SK-N-SH treated with all-trans-retinoic acid at 6 μM for 48 hours (cell line): ENCODE data around the gene AADACL4.

Experiments
- ATAC-seq: fragments of 200-7000 bp; cut with Tn5 transposase; 3 replicates; pipeline ENCODE4 v1.9.1; 2020; ENCODE audit warnings: mild to moderate bottlenecking, moderate library complexity
- ARNTL ChIP-seq: fragments of 450-650 bp; formaldehyde crosslinking; IDR thresholded peaks from 2 replicates; pipeline ENCODE4 v1.5.0; 2020; ENCODE audit warnings: low read depth, mild to moderate bottlenecking, moderate library complexity, borderline replicate concordance
- BACH2 ChIP-seq: fragments of 250-450 bp; sonication (Bioruptor Pico); IDR thresholded peaks from 2 replicates; pipeline ENCODE4 v1.9.0; 2021; ENCODE audit warnings: mild to moderate bottlenecking, borderline replicate concordance
- CSDC2 ChIP-seq: fragments of 250-450 bp; sonication (Bioruptor Pico); IDR thresholded peaks from 2 replicates; pipeline ENCODE4 v1.5.0; 2020; ENCODE audit warnings: mild to moderate bottlenecking, moderate library complexity
- ESRRG ChIP-seq: fragments of 250-450 bp; sonication (Bioruptor Pico); IDR thresholded peaks from 2 replicates; pipeline ENCODE4 v1.6.1; 2021; ENCODE audit warnings: mild to moderate bottlenecking
- GLIS3 ChIP-seq: fragments of 250-450 bp; sonication (Bioruptor Pico); IDR thresholded peaks from 2 replicates; pipeline ENCODE4 v1.5.0; 2020; ENCODE audit warnings: mild to moderate bottlenecking, moderate library complexity
- ISL1 ChIP-seq: fragments of 250-450 bp; sonication (Bioruptor Pico); IDR thresholded peaks from 2 replicates; pipeline ENCODE4 v2.1.2; 2022; ENCODE audit warnings: mild to moderate bottlenecking, moderate library complexity
- PPARA ChIP-seq: fragments of 250-450 bp; sonication (Bioruptor Pico); IDR thresholded peaks from 2 replicates; pipeline ENCODE4 v1.5.0; 2020; ENCODE audit warnings: mild to moderate bottlenecking, borderline replicate concordance
- RARB ChIP-seq: fragments of 250-450 bp; sonication (Bioruptor Pico); IDR thresholded peaks from 2 replicates; pipeline ENCODE4 v1.8.0; 2021; ENCODE audit warnings: mild to moderate bottlenecking, moderate library complexity
- SNAI2 ChIP-seq: fragments of 250-450 bp; sonication (Bioruptor Pico); IDR thresholded peaks from 2 replicates; pipeline ENCODE4 v1.5.0; 2020; ENCODE audit warnings: mild to moderate bottlenecking, moderate library complexity
- TCF4 ChIP-seq: fragments of 250-450 bp; sonication (Bioruptor Pico); IDR thresholded peaks from 2 replicates; pipeline ENCODE4 v1.8.0; 2021; ENCODE audit warnings: mild to moderate bottlenecking, moderate library complexity, borderline replicate concordance
- TOX ChIP-seq: fragments of 250-450 bp; sonication (Bioruptor Pico); IDR thresholded peaks from 2 replicates; pipeline ENCODE4 v1.8.0; 2021; ENCODE audit warnings: mild to moderate bottlenecking, moderate library complexity, borderline replicate concordance
- ZC3H10 ChIP-seq: fragments of 250-450 bp; sonication (Bioruptor Pico); IDR thresholded peaks from 2 replicates; pipeline ENCODE4 v1.5.1; 2021; ENCODE audit warnings: mild to moderate bottlenecking, moderate library complexity
- ZFP30 ChIP-seq: fragments of 450-650 bp; formaldehyde crosslinking; IDR thresholded peaks from 2 replicates; pipeline ENCODE4 v1.5.0; 2022; ENCODE audit warnings: mild to moderate bottlenecking, moderate library complexity
- ZNF565 ChIP-seq: fragments of 450-650 bp; formaldehyde crosslinking; conservative IDR thresholded peaks from 2 replicates; pipeline ENCODE4 v1.5.0; 2020; ENCODE audit warnings: low read depth, mild to moderate bottlenecking, moderate library complexity
- ZNF70 ChIP-seq: fragments of 450-650 bp; formaldehyde crosslinking; IDR thresholded peaks from 2 replicates; pipeline ENCODE4 v1.5.0; 2020; ENCODE audit warnings: mild to moderate bottlenecking, moderate library complexity
- ZNF8 ChIP-seq: fragments of 450-650 bp; formaldehyde crosslinking; IDR thresholded peaks from 2 replicates; pipeline ENCODE4 v1.5.0; 2020; ENCODE audit warnings: mild to moderate bottlenecking, moderate library complexity
- TF ChIP-seq, protein P1 (sequence below): fragments of 250-450 bp; sonication (Bioruptor Pico); IDR thresholded peaks from 2 replicates; pipeline ENCODE4 v1.5.1; 2020; ENCODE audit warnings: low read depth, mild to moderate bottlenecking, moderate library complexity
- TF ChIP-seq, protein P2 (sequence below): fragments of 250-450 bp; sonication (Bioruptor Pico); IDR thresholded peaks from 2 replicates; pipeline ENCODE4 v1.5.0; 2020; ENCODE audit warnings: mild to moderate bottlenecking, moderate library complexity
- TF ChIP-seq, protein P3 (sequence below): fragments of 250-450 bp; sonication (Bioruptor Pico); IDR thresholded peaks from 2 replicates; pipeline ENCODE4 v1.5.1; 2021; ENCODE audit warnings: mild to moderate bottlenecking, moderate library complexity
- TF ChIP-seq, protein P4 (sequence below): fragments of 250-450 bp; sonication (Bioruptor Pico); IDR thresholded peaks from 2 replicates; pipeline ENCODE4 v1.8.0; 2020; ENCODE audit warnings: mild to moderate bottlenecking, moderate library complexity, borderline replicate concordance
- TF ChIP-seq, protein P5 (sequence below): fragments of 250-450 bp; sonication (Bioruptor Pico); IDR thresholded peaks from 2 replicates; pipeline ENCODE4 v1.8.0; 2021; ENCODE audit warnings: low read depth, mild to moderate bottlenecking, moderate library complexity, borderline replicate concordance

AADACL4 gene

DNA sequence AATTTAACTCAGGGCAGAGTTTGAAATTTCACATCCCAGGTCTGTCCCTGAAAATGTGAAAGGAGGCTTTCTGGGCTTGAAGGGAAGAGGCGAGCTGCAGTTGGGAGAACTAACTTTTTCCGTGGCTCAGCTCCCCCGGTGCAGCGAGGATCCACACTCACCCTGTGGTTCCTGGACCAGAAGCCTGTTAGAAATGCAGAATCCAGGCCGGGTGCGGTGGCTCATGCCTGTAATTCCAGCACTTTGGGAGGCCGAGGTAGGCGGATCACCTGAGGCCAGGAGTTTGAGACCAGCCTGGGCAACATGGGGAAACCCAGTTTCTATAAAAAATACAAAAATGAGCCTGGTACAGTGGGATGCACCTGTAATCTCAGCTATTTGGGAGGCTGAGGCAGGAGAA is 23.0 kb upstream of the AADACL4 start:
- TF ChIP-seq, protein P1, sequence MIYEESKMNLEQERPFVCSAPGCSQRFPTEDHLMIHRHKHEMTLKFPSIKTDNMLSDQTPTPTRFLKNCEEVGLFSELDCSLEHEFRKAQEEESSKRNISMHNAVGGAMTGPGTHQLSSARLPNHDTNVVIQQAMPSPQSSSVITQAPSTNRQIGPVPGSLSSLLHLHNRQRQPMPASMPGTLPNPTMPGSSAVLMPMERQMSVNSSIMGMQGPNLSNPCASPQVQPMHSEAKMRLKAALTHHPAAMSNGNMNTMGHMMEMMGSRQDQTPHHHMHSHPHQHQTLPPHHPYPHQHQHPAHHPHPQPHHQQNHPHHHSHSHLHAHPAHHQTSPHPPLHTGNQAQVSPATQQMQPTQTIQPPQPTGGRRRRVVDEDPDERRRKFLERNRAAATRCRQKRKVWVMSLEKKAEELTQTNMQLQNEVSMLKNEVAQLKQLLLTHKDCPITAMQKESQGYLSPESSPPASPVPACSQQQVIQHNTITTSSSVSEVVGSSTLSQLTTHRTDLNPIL (CRISPR knock-in tag) = no peak
- TF ChIP-seq RARB (CRISPR knock-in tag) = no peak
- TF ChIP-seq CSDC2 (CRISPR knock-in tag) = no peak
- no peak for TF ChIP-seq ZNF8 (CRISPR knock-in tag)
- TF ChIP-seq, protein P2, sequence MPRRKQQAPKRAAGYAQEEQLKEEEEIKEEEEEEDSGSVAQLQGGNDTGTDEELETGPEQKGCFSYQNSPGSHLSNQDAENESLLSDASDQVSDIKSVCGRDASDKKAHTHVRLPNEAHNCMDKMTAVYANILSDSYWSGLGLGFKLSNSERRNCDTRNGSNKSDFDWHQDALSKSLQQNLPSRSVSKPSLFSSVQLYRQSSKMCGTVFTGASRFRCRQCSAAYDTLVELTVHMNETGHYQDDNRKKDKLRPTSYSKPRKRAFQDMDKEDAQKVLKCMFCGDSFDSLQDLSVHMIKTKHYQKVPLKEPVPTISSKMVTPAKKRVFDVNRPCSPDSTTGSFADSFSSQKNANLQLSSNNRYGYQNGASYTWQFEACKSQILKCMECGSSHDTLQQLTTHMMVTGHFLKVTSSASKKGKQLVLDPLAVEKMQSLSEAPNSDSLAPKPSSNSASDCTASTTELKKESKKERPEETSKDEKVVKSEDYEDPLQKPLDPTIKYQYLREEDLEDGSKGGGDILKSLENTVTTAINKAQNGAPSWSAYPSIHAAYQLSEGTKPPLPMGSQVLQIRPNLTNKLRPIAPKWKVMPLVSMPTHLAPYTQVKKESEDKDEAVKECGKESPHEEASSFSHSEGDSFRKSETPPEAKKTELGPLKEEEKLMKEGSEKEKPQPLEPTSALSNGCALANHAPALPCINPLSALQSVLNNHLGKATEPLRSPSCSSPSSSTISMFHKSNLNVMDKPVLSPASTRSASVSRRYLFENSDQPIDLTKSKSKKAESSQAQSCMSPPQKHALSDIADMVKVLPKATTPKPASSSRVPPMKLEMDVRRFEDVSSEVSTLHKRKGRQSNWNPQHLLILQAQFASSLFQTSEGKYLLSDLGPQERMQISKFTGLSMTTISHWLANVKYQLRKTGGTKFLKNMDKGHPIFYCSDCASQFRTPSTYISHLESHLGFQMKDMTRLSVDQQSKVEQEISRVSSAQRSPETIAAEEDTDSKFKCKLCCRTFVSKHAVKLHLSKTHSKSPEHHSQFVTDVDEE (CRISPR knock-in tag) = no peak
- no peak for TF ChIP-seq BACH2 (CRISPR knock-in tag)
- no peak for TF ChIP-seq TCF4 (CRISPR knock-in tag)
- TF ChIP-seq ESRRG (CRISPR knock-in tag) = no peak
- TF ChIP-seq PPARA = no peak
- TF ChIP-seq ARNTL (CRISPR knock-in tag) = no peak
- TF ChIP-seq TOX (CRISPR knock-in tag) = no peak
- TF ChIP-seq ZFP30 (CRISPR knock-in tag) = no peak
- TF ChIP-seq ZNF70 = no peak
- no peak for TF ChIP-seq ZC3H10 (CRISPR knock-in tag)
- TF ChIP-seq, protein P3, sequence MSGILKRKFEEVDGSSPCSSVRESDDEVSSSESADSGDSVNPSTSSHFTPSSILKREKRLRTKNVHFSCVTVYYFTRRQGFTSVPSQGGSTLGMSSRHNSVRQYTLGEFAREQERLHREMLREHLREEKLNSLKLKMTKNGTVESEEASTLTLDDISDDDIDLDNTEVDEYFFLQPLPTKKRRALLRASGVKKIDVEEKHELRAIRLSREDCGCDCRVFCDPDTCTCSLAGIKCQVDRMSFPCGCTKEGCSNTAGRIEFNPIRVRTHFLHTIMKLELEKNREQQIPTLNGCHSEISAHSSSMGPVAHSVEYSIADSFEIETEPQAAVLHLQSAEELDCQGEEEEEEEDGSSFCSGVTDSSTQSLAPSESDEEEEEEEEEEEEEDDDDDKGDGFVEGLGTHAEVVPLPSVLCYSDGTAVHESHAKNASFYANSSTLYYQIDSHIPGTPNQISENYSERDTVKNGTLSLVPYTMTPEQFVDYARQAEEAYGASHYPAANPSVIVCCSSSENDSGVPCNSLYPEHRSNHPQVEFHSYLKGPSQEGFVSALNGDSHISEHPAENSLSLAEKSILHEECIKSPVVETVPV = no peak
- TF ChIP-seq, protein P4, sequence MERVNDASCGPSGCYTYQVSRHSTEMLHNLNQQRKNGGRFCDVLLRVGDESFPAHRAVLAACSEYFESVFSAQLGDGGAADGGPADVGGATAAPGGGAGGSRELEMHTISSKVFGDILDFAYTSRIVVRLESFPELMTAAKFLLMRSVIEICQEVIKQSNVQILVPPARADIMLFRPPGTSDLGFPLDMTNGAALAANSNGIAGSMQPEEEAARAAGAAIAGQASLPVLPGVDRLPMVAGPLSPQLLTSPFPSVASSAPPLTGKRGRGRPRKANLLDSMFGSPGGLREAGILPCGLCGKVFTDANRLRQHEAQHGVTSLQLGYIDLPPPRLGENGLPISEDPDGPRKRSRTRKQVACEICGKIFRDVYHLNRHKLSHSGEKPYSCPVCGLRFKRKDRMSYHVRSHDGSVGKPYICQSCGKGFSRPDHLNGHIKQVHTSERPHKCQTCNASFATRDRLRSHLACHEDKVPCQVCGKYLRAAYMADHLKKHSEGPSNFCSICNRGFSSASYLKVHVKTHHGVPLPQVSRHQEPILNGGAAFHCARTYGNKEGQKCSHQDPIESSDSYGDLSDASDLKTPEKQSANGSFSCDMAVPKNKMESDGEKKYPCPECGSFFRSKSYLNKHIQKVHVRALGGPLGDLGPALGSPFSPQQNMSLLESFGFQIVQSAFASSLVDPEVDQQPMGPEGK (CRISPR knock-in tag) = no peak
- TF ChIP-seq ZNF565 (CRISPR knock-in tag) = no peak
- TF ChIP-seq, all 23 proteins: peak for 0
- ATAC-seq = no peak

DNA sequence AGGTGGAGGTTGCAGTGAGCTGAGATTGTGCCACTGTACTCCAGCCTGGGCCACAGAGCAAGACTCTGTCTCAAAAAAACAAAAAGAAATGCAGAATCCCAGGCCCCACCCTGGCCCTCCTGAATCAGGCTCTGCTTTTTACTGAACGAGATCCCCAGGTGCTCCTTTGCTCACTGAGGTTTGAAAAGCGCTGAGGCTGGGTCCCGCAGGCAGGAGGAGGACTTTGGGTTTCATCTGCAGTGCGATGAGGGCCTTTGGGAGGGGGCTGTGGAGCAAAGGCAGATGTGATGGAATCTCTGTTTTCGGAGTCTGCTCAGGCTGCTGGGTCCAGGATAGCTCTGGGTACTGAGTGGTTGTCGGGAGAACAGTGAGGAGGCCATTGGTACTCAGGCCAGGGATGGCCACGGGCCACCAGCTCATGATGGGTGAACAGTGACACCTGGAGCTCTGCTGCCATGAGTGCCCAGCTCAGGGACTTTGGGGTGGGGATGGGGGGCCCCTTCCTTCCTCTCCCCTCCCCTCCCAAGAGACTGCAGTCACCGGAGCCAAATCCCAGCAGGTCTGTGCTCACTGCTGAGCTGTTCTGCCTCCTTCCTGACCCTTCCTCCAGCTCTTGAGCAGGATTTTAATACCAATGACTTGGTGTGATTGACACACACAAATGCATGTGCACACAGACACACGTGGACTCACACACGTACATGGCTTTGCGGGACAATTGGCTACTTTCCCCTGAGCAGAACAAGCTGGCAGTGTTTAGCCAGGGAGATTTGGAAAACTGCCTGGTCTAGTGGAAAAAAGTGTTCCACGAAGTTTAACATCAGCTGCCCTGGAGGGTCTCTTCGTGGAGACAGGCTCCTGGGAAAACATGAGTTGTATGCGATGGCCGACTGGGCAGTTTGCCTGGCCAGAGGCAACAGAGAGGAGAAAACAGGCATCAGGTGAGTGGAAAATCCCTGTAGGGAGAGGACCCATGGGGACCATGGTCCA is 22.2 kb upstream of the AADACL4 start:
- TF ChIP-seq ZNF70 (no peak), GLIS3 (no peak), SNAI2 (no peak), ZNF565 (CRISPR knock-in tag) (no peak), TOX (CRISPR knock-in tag) (no peak), ISL1 (CRISPR knock-in tag) (no peak), ARNTL (CRISPR knock-in tag) (no peak), ZC3H10 (CRISPR knock-in tag) (no peak), ZFP30 (CRISPR knock-in tag) (no peak), ESRRG (CRISPR knock-in tag) (no peak)
- TF ChIP-seq, protein P5, sequence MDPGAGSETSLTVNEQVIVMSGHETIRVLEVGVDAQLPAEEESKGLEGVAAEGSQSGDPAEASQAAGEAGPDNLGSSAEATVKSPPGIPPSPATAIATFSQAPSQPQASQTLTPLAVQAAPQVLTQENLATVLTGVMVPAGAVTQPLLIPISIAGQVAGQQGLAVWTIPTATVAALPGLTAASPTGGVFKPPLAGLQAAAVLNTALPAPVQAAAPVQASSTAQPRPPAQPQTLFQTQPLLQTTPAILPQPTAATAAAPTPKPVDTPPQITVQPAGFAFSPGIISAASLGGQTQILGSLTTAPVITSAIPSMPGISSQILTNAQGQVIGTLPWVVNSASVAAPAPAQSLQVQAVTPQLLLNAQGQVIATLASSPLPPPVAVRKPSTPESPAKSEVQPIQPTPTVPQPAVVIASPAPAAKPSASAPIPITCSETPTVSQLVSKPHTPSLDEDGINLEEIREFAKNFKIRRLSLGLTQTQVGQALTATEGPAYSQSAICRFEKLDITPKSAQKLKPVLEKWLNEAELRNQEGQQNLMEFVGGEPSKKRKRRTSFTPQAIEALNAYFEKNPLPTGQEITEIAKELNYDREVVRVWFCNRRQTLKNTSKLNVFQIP = no peak
- TF ChIP-seq, protein P2 (CRISPR knock-in tag) = no peak
- TF ChIP-seq, protein P1 (CRISPR knock-in tag) = no peak
- TF ChIP-seq, all 23 proteins: peak for 0
- no peak for ATAC-seq
